SK-N-DZ (cell line): ENCODE measurements around the gene ZNF24.

ENCODE experiments used
- DNase-seq: peaks from one replicate; pipeline ENCODE4 v3.0.0-alpha.2; 2015; ENCODE audit warnings: low spot score

ZNF24 gene

GRCh38 chr18:35355140-35355618 is 11.0 kb upstream of the ZNF24 start:
- peak; percentile 87 for DNase-seq

- no peak for DNase-seq
Observed at GRCh38 chr18:35352778-35353177, 8.6 kb upstream of the ZNF24 start.

GRCh38 chr18:35352283-35352682 is 8.1 kb upstream of the ZNF24 start:
- DNase-seq: no peak

GRCh38 chr18:35348001-35348400 is 3.8 kb upstream of the ZNF24 start:
- no peak for DNase-seq

- no peak for DNase-seq
Observed at GRCh38 chr18:35345950-35346349, 1.7 kb upstream of the ZNF24 start.

- no peak for DNase-seq
Observed at GRCh38 chr18:35345460-35345921, 1.3 kb upstream of the ZNF24 start.

GRCh38 chr18:35344736-35345459 is 678 bp upstream of the ZNF24 start:
- no peak for DNase-seq

- DNase-seq: peak; percentile 9
Observed at GRCh38 chr18:35343488-35343935, 708 bp downstream of the ZNF24 start.

GRCh38 chr18:35337286-35337685 is 6.9 kb downstream of the ZNF24 start:
- no peak for DNase-seq

GRCh38 chr18:35335866-35336265 is 8.4 kb downstream of the ZNF24 start:
- no peak for DNase-seq

- DNase-seq: no peak
Observed at GRCh38 chr18:35334821-35335220, 9.4 kb downstream of the ZNF24 start.

- DNase-seq: no peak
Observed at GRCh38 chr18:35334212-35334611, 10.0 kb downstream of the ZNF24 start.

- DNase-seq: no peak
Observed at GRCh38 chr18:35331367-35332087, 12.7 kb downstream of the ZNF24 start.

- no peak for DNase-seq
Observed at GRCh38 chr18:35328868-35329267, 15.4 kb downstream of the ZNF24 start.

- no peak for DNase-seq
Observed at GRCh38 chr18:35326695-35327387, 17.4 kb downstream of the ZNF24 start.

GRCh38 chr18:35324926-35325655 is 19.1 kb downstream of the ZNF24 start:
- no peak for DNase-seq

GRCh38 chr18:35322486-35323458 is 21.4 kb downstream of the ZNF24 start:
- DNase-seq: no peak

GRCh38 chr18:35311496-35311895 is 32.7 kb downstream of the ZNF24 start:
- no peak for DNase-seq

- DNase-seq: no peak
Observed at GRCh38 chr18:35306588-35307250, 37.5 kb downstream of the ZNF24 start.

GRCh38 chr18:35303610-35304009 is 40.6 kb downstream of the ZNF24 start:
- no peak for DNase-seq
